Activated CD4-positive, alpha-beta T cell treated with anti-CD3 and anti-CD28 coated beads for 4 hours (primary cell): ENCODE data around the gene LYG1.

Experiments
- DNase-seq, 2 donors: peaks; one replicate each; pipeline ENCODE4 v3.0.0-alpha.2; 2020

The LYG1 gene

GRCh38 chr2:99261242-99261641, 39.8 kb downstream of the LYG1 start:
- DNase-seq, result no peak

- DNase-seq, result no peak
Measured at GRCh38 chr2:99260184-99260583, 40.8 kb downstream of the LYG1 start.

DNA sequence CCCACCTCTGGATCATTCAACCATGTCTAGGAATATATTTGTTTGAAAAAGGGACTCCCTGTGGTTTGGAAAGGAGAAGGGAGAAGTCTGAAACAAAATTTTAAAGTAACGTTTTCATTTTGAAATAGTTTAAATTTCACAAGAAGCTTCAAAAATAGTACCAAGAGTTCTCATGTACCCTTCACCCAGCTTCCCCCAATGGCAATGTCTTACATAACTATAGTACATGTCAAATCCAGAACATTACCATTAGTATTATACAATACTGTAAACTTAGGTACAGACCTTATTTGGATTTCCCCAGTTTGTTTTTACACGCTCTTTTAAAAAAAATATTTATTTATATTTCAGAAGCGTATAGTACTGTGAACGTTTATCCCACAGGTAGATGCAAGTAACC, 41.5 kb downstream of the LYG1 start:
- no peak for DNase-seq

GRCh38 chr2:99256677-99257076, 44.3 kb downstream of the LYG1 start:
- no peak for DNase-seq

GRCh38 chr2:99255491-99256318, 45.3 kb downstream of the LYG1 start, which contains the start of gene LYG2:
Gene LYG2, minus strand, starts transcription at chr2:99255666. Its CDS starts 1,406 bp downstream, at chr2:99254260.
- DNase-seq, result no peak

DNA sequence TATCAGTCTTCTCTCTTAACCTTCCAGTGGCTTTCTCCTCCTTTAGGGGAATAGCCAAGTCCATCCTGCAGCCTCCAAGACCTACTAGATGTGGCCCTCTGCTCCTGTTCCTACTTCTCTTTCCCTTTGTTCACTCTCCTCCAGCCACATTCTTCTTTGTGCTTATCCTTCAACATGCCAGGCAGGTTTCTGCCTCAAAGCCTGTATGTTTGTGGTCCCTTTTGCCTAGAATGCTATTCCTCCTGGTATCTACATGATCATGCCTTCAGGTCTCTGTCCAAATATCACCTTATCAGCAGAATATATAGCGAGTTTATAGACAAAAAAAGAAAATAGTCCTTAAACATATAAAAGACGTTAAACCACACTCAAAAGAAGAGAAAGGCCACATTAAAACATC, 51.0 kb downstream of the LYG1 start:
- no peak for DNase-seq

- DNase-seq, result no peak
Measured at GRCh38 chr2:99242151-99242550, 58.8 kb downstream of the LYG1 start.

GRCh38 chr2:99240431-99240830, 60.6 kb downstream of the LYG1 start:
- DNase-seq, result no peak

- DNase-seq, result no peak
Measured at GRCh38 chr2:99238599-99238998, 62.4 kb downstream of the LYG1 start.
